Measurements from ENCODE around the gene CHAF1B. TPM values are rescaled to one million over a fixed set of nuclear protein-coding genes. Genes with fewer than 3 reads are reported as not detected.

Gene CHAF1B
- total and polyA plus RNA-seq, 9 of the 15 experiments (the other 6 are each of a cell fraction or from before 2014, with no cell fraction given), result 7.5 to 36.8 (median 21.0) TPM

- no peak for TF ChIP-seq CTCFL (IDR thresholded peaks at IDR 0.05; ENCODE audit: borderline replicate concordance, insufficient read depth, low read depth, low read length, poor library complexity, severe bottlenecking)
- no peak for TF ChIP-seq ZNF431 (CRISPR knock-in tag; IDR thresholded peaks at IDR 0.05)
- no peak for TF ChIP-seq EWSR1 (IDR thresholded peaks at IDR 0.05; ENCODE audit: borderline replicate concordance, low read depth, partially characterized antibody)
- no peak for TF ChIP-seq SETDB1 (IDR thresholded peaks at IDR 0.05; ENCODE audit: low read length)
- TF ChIP-seq SMAD2 (IDR thresholded peaks at IDR 0.05; ENCODE audit: low read depth, low read length), result no peak
- no peak for TF ChIP-seq CHD2 (IDR thresholded peaks at IDR 0.05; ENCODE audit: low read depth, low read length)
- no peak for TF ChIP-seq ETV5 (CRISPR knock-in tag; IDR thresholded peaks at IDR 0.05; ENCODE audit: low read depth)
- no peak for TF ChIP-seq RB1 (IDR thresholded peaks at IDR 0.05; ENCODE audit: low read depth)
Measured at GRCh38 chr21:36424592-36424991, 39.4 kb downstream of the CHAF1B start (continued).

- intact Hi-C loops (cut with micrococcal nuclease), result no loop called here
- H3K9me3 ChIP-seq (replicated peaks; ENCODE audit: control insufficient read depth, insufficient read depth, low read depth, low read length), result no peaks in the 10 kb centered on the region
- ChIA-PET CTCF (ENCODE audit: low intra/inter-chr PET ratio) (interaction anchor here (0.6 kb wide), 1 partner anchor 593 kb away, joined by 4 read pairs; no protein-coding TSS in a partner anchor), POLR2A (interaction anchor here (0.6 kb wide), 1 partner anchor 296 kb away, joined by 4 read pairs; no protein-coding TSS in a partner anchor)
- no peak overlapping the region for H3K4me3 ChIP-seq
- H3K27me3 ChIP-seq (ENCODE audit: control insufficient read depth in 2 of 2, insufficient read depth in 2 of 2, low read length in 2 of 2), result no peaks in the 10 kb centered on the region
- H3K79me2 ChIP-seq (ENCODE audit: control insufficient read depth, insufficient read depth, low read length), result no peaks in the 10 kb centered on the region
- FAIRE-seq (no peak), ATAC-seq (no peak), DNase-seq (ENCODE audit: extremely low read depth in 1 of 4, low spot score in 3 of 4) (no peak)
- no peak overlapping the region for H3K9ac ChIP-seq (ENCODE audit: insufficient read depth in 1 of 2, low read depth in 2 of 2, low read length in 2 of 2)
- 39% methylated on average over 9 of the region's 9 CpGs for WGBS (ENCODE audit: insufficient coverage, low coverage, missing lambda C conversion rate)
- H4K20me1 ChIP-seq (replicated peaks; ENCODE audit: control insufficient read depth, insufficient read depth, low read length), result peaks cover 18% of the 10 kb centered on the region; the same call in 1 of the 2 replicates
- H3K9me1 ChIP-seq (ENCODE audit: control insufficient read depth, insufficient read depth, low read length), result peaks cover 10% of the 10 kb centered on the region
- H3K36me3 ChIP-seq (ENCODE audit: control insufficient read depth, insufficient read depth, low read length), result no peaks in the 10 kb centered on the region
- peaks cover 19 to 29% of the 10 kb centered on the region in 2 experiments for H3K4me1 ChIP-seq (replicated peaks in 1 of 2; ENCODE audit: control insufficient read depth in 2 of 2, insufficient read depth in 2 of 2, low read length in 2 of 2)
- H3K4me2 ChIP-seq (ENCODE audit: insufficient read depth, low read length), result no peak overlapping the region
- no peak overlapping the region for H3K27ac ChIP-seq (ENCODE audit: extremely low read depth, low read depth, low read length)
- no TSS peak for BruUV-seq (replicated peaks)
- no peak overlapping the region for H2AFZ ChIP-seq (ENCODE audit: low read depth, low read length)
- in situ Hi-C loops (cut with MboI), result no loop called here
- TF ChIP-seq ILF3 (IDR thresholded peaks at IDR 0.05; ENCODE audit: borderline replicate concordance) (no peak), XRCC5 (IDR thresholded peaks at IDR 0.05; ENCODE audit: low read depth, low read length) (no peak), ZBTB12 (CRISPR knock-in tag; IDR thresholded peaks at IDR 0.05) (no peak), SMARCB1 (IDR thresholded peaks at IDR 0.05; ENCODE audit: insufficient read length, low read depth) (no peak), RBBP5 (IDR thresholded peaks at IDR 0.05; ENCODE audit: borderline replicate concordance, insufficient read depth, low read length, poor library complexity, severe bottlenecking) (no peak), ZNF512 (tag; IDR thresholded peaks at IDR 0.05) (no peak), ESRRB (CRISPR knock-in tag; IDR thresholded peaks at IDR 0.05; ENCODE audit: borderline replicate concordance) (no peak), SREBF2 (CRISPR knock-in tag; IDR thresholded peaks at IDR 0.05) (no peak), FOXA3 (CRISPR knock-in tag; conservative IDR thresholded peaks at IDR 0.05 in 1 of 2, IDR thresholded peaks at IDR 0.05 in 1 of 2) (no peak)
Measured at GRCh38 chr21:36425286-36425685, 40.1 kb downstream of the CHAF1B start.
